IMR-90 (cell line): ENCODE measurements around the gene CGB1. TPM values are rescaled to one million over a fixed set of nuclear protein-coding genes. Genes with fewer than 3 reads are reported as not detected.

Source experiments
- ATAC-seq: fragments of 200-7000 bp; cut with Tn5 transposase; 2 replicates; pipeline ENCODE4 v1.9.1; 2020; ENCODE audit warnings: low read depth, mild to moderate bottlenecking, moderate library complexity
- BruUV-seq: library from RNA; stranded (reverse); fragments of 400-500 nt; replicated peaks from 2 replicates; lab custom pipeline; 2021; lab: Mats Ljungman, UMichigan
- CTCF ChIA-PET: fragments of 300-600 bp; formaldehyde crosslinking; extraction: SDS; loops from one replicate; lab custom pipeline; 2021; ENCODE audit warnings: antibody characterized with exemption; lab: Yijun Ruan, JAX
- POLR2A ChIA-PET: fragments of 300-600 bp; sonication (Branson Sonifier 250); formaldehyde crosslinking; loops from one replicate; lab custom pipeline; 2022; ENCODE audit warnings: antibody characterized with exemption; ENCODE audit not compliant: unreplicated experiment; lab: Charles Lee
- DNase-seq: peaks from one replicate; pipeline ENCODE4 v3.0.0; 2013
- H2AFZ ChIP-seq: replicated peaks from 2 replicates; pipeline ENCODE3; 2013; ENCODE audit warnings: low read length, mild to moderate bottlenecking; ENCODE audit not compliant: poor library complexity
- H2AK5ac ChIP-seq: 2 replicates; pipeline ENCODE4 v1.6.1; 2013; ENCODE audit warnings: low read depth, low read length, inconsistent platforms
- H2AK9ac ChIP-seq: replicated peaks from 2 replicates; pipeline ENCODE3; 2013; ENCODE audit warnings: mild to moderate bottlenecking, low read depth, low read length, moderate library complexity; ENCODE audit not compliant: poor library complexity
- H2BK120ac ChIP-seq: 2 replicates; pipeline ENCODE4 v1.6.1; 2013; ENCODE audit warnings: low read depth, low read length, inconsistent platforms
- H2BK15ac ChIP-seq: 3 replicates; pipeline ENCODE4 v1.6.1; 2013; ENCODE audit warnings: low read depth, low read length, inconsistent platforms
- H2BK20ac ChIP-seq: 2 replicates; pipeline ENCODE4 v1.6.1; 2013; ENCODE audit warnings: low read depth, mild to moderate bottlenecking, inconsistent platforms, low read length, moderate library complexity
- H2BK5ac ChIP-seq: 2 replicates; pipeline ENCODE4 v1.6.1; 2013; ENCODE audit warnings: mild to moderate bottlenecking, low read depth, low read length, inconsistent platforms; ENCODE audit not compliant: poor library complexity, severe bottlenecking
- H3K14ac ChIP-seq: replicated peaks from 2 replicates; pipeline ENCODE4 v1.6.1; 2013; ENCODE audit warnings: low read depth, low read length, inconsistent platforms
- H3K18ac ChIP-seq: 2 replicates; pipeline ENCODE4 v1.6.1; 2013; ENCODE audit warnings: low read depth, low read length, control low read depth
- H3K23ac ChIP-seq: 2 replicates; pipeline ENCODE4 v1.6.1; 2013; ENCODE audit warnings: low read depth, low read length, inconsistent platforms
- H3K27ac ChIP-seq: 2 replicates; pipeline ENCODE4 v1.5.1; 2013; ENCODE audit warnings: mild to moderate bottlenecking, control low read depth, low read length; ENCODE audit not compliant: insufficient read depth
- H3K27me3 ChIP-seq: 2 replicates; pipeline ENCODE4 v1.6.1; 2013; ENCODE audit warnings: low read length; ENCODE audit not compliant: control insufficient read depth, insufficient read depth
- H3K36me3 ChIP-seq: 2 replicates; pipeline ENCODE4 v1.6.1; 2013; ENCODE audit warnings: low read length, mixed read lengths; ENCODE audit not compliant: control insufficient read depth, insufficient read depth
- H3K4ac ChIP-seq: 2 replicates; pipeline ENCODE4 v1.6.1; 2013; ENCODE audit warnings: low read depth, low read length, inconsistent platforms
- H3K4me1 ChIP-seq: 2 replicates; pipeline ENCODE4 v1.6.1; 2013; ENCODE audit warnings: low read length, mixed read lengths; ENCODE audit not compliant: control insufficient read depth, insufficient read depth
- H3K4me2 ChIP-seq: 2 replicates; pipeline ENCODE4 v1.6.1; 2013; ENCODE audit warnings: low read depth, mild to moderate bottlenecking, control low read depth, low read length, moderate library complexity
- H3K4me3 ChIP-seq: 2 replicates; pipeline ENCODE4 v1.5.1; 2013; ENCODE audit warnings: low read depth, mild to moderate bottlenecking, control low read depth, low read length, moderate library complexity; ENCODE audit not compliant: insufficient read depth
- H3K56ac ChIP-seq: 2 replicates; pipeline ENCODE4 v1.6.1; 2013; ENCODE audit warnings: low read length, inconsistent platforms; ENCODE audit not compliant: insufficient read depth; ENCODE audit errors: extremely low read depth
- H3K79me1 ChIP-seq, 2 experiments: 2 replicates each; pipeline ENCODE4 v1.6.1; 2013; ENCODE audit warnings: low read length in 2 of 2, inconsistent platforms in 1 of 2, low read depth in 1 of 2
- H3K9ac ChIP-seq: 2 replicates; pipeline ENCODE4 v1.6.1; 2013; ENCODE audit warnings: low read depth, low read length, control low read depth
- H3K9me1 ChIP-seq: 2 replicates; pipeline ENCODE4 v1.6.1; 2013; ENCODE audit warnings: low read length, inconsistent platforms; ENCODE audit not compliant: insufficient read depth
- H3K9me3 ChIP-seq: 2 replicates; pipeline ENCODE4 v1.6.1; 2013; ENCODE audit warnings: low read length; ENCODE audit not compliant: control insufficient read depth, insufficient read depth
- H4K20me1 ChIP-seq: 2 replicates; pipeline ENCODE4 v1.6.1; 2013; ENCODE audit warnings: low read length, inconsistent platforms; ENCODE audit not compliant: insufficient read depth
- H4K5ac ChIP-seq: 2 replicates; pipeline ENCODE4 v1.6.1; 2013; ENCODE audit warnings: mild to moderate bottlenecking, low read depth, low read length, control low read depth
- H4K8ac ChIP-seq, 2 experiments: 2 replicates each; pipeline ENCODE4 v1.6.1; 2013; ENCODE audit warnings: low read depth in 2 of 2, low read length in 2 of 2, control low read depth in 1 of 2, inconsistent platforms in 1 of 2
- H4K91ac ChIP-seq: 2 replicates; pipeline ENCODE4 v1.6.1; 2013; ENCODE audit warnings: low read depth, low read length, inconsistent platforms; ENCODE audit not compliant: insufficient read depth
- CHD1 ChIP-seq: IDR thresholded peaks from 2 replicates; pipeline ENCODE4 v1.6.1; 2012; ENCODE audit warnings: low read depth, low read length, improper control_type of control experiment
- CTCF ChIP-seq: conservative IDR thresholded peaks from 2 replicates; pipeline ENCODE4 v1.5.1; 2012; ENCODE audit warnings: mild to moderate bottlenecking, low read depth, low read length, improper control_type of control experiment
- FOS ChIP-seq: fragments of 150-350 bp; IDR thresholded peaks from 2 replicates; pipeline ENCODE4 v1.6.1; 2016; ENCODE audit warnings: low read depth, low read length
- NFE2L2 ChIP-seq: fragments of 150-350 bp; IDR thresholded peaks from 2 replicates; pipeline ENCODE4 v1.6.1; 2016; ENCODE audit warnings: low read depth, mild to moderate bottlenecking, low read length
- RCOR1 ChIP-seq: IDR thresholded peaks from 2 replicates; pipeline ENCODE4 v1.6.1; 2012; ENCODE audit warnings: mild to moderate bottlenecking, low read length, improper control_type of control experiment; ENCODE audit not compliant: insufficient replicate concordance
- WGBS, 2 experiments: methylation state at CpG; one replicate each; pipeline versions ENCODE4 v1.1.5 to v1.1.7; 2013; ENCODE audit warnings: missing lambda C conversion rate in 2 of 2; ENCODE audit not compliant: insufficient read length in 1 of 2; ENCODE audit errors: extremely low coverage in 2 of 2; 5-methylcytosine and 5-hydroxymethylcytosine counted together
- dilution Hi-C: fragments of 300-500 bp; cut with HindIII; formaldehyde crosslinking; loops from one replicate; pipeline ENCODE4 v1.14.3; 2018; ENCODE audit warnings: low sequenced_read_pairs; ENCODE audit not compliant: unreplicated experiment
- in situ Hi-C: fragments of 300-500 bp; cut with MboI; formaldehyde crosslinking; loops from 3 replicates; pipeline ENCODE4 v1.14.3; 2019; ENCODE audit warnings: low sequenced_read_pairs, inconsistent platforms, mixed read lengths
- intact Hi-C: fragments of 100-400 bp; cut with micrococcal nuclease; formaldehyde crosslinking; loops from 2 replicates; pipeline ENCODE4 v1.10.0; 2022
- polyA plus RNA-seq, 3 experiments: library from polyadenylated mRNA; depleted of rRNA; stranded (reverse); fragments of >200 nt; gene quantifications; 2 replicates each; pipeline ENCODE4 v1.2.3, GENCODE V29; 2012; ENCODE audit warnings: low replicate concordance in 1 of 3
- total RNA-seq: library from RNA; depleted of rRNA; stranded (reverse); fragments of >200 nt; gene quantifications from 2 replicates; pipeline ENCODE4 v1.2.3, GENCODE V29; 2012

Gene CGB1
- total and polyA plus RNA-seq, 2 of the 4 experiments (the other 2 are of a cell fraction): not detected

- TF ChIP-seq FOS: no peak
- no peak for TF ChIP-seq NFE2L2
These were observed 47.7 kb upstream of the CGB1 start (continued) for GRCh38 chr19:49084206-49085019.

- no peak overlapping the region for H2AK9ac ChIP-seq
- no peak overlapping the region for H2BK120ac ChIP-seq
- no peak overlapping the region for H2BK15ac ChIP-seq
- intact Hi-C loops (no loop called here), dilution Hi-C loops (no loop called here), in situ Hi-C loops (no loop called here)
- H3K18ac ChIP-seq: no peak overlapping the region
- H3K9me1 ChIP-seq: 0 out of 2 replicates have a peak, but pooled peaks cover 2% of the 10 kb centered on the region
- no peaks in the 10 kb centered on the region for H3K27me3 ChIP-seq
- H3K36me3 ChIP-seq: peaks cover under 1% of the 10 kb centered on the region; the same call in 1 of the 2 replicates
- TF ChIP-seq RCOR1: no peak
- no peak for TF ChIP-seq NFE2L2
- no peak for TF ChIP-seq CHD1
- no peak for TF ChIP-seq CTCF
- TF ChIP-seq FOS: no peak
- H2AFZ ChIP-seq: peak overlapping the region; percentile 21
- no peak overlapping the region for H3K56ac ChIP-seq
- DNase-seq (no peak), ATAC-seq (no peak)
- no peak overlapping the region for H3K4me2 ChIP-seq
- ChIA-PET POLR2A (no interaction called here), CTCF (no interaction called here)
- no peak overlapping the region for H3K4ac ChIP-seq
- 20% methylated on average over 1 of the region's 1 CpG; no CpG with 5 or more reads in 1 of the 2 experiments for WGBS, 2 experiments
- H3K79me1 ChIP-seq: peaks cover 0 to 8% of the 10 kb centered on the region in 2 experiments; a peak in 1 of 4 replicates
- H3K9me3 ChIP-seq: no peaks in the 10 kb centered on the region
- H4K91ac ChIP-seq: no peak overlapping the region
- H3K23ac ChIP-seq: no peak overlapping the region
- no peak overlapping the region for H4K5ac ChIP-seq
- no TSS peak for BruUV-seq
- no peak overlapping the region for H4K8ac ChIP-seq
- no peak overlapping the region for H3K14ac ChIP-seq
- H3K4me3 ChIP-seq: no peak overlapping the region
- peaks cover 10% of the 10 kb centered on the region for H4K20me1 ChIP-seq
- no peak overlapping the region for H3K27ac ChIP-seq
- no peak overlapping the region for H2BK5ac ChIP-seq
- H2AK5ac ChIP-seq: no peak overlapping the region
- H2BK20ac ChIP-seq: no peak overlapping the region
- H3K4me1 ChIP-seq: peaks cover under 1% of the 10 kb centered on the region
- no peak overlapping the region for H3K9ac ChIP-seq
These were observed 44.6 kb upstream of the CGB1 start for GRCh38 chr19:49081273-49081672.
